ENCODE measurements around the gene MAP3K5.
"Not testable (repeated sequence)": the region's sequence is repeated elsewhere in the genome, so short reads cannot be mapped to it uniquely, and the experiment has no call there.

MAP3K5 gene

DNA sequence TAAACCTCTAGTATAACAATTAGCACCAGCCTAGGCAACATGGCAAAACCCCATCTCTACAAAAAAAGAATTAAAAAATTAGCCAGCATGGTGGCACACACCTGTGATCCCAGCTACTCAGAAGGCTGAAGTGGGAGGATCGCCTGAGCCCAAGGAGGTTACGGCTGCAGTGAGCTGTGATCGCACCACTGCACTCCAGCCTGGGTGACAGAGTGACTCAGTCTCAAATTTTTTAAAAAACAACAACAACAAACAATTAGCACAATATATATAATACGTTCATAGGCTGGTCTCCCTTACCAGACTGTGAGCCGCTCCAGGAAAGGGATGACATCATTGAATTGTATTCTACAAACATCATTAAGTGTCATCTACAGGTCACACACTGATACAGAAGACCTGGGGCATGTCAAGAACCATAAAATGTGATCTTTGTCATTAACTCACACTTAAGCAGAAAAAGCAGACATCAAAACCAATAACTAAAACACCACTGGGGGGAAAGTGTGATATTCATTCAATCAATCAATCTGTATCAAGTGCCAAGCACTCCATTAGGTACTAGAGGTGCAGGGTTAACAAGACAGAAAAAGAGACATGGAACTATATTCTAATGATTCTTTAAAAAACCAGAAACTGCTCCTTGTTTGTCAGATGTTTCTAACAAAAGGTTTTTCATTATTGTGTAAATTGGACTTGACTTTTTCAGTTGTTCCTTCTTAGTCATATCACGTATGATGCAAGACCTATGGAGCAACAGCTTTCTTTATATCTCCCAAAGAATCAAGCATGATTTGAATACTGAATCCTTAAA, 17.8 kb downstream of the MAP3K5 start:
- in situ Hi-C loops (cut with MboI; ENCODE audit: low sequenced_read_pairs): no loop called here

- in situ Hi-C loops (cut with MboI; ENCODE audit: low sequenced_read_pairs): no loop called here
Observed at GRCh38 chr6:136773473-136773796, 18.8 kb downstream of the MAP3K5 start.

GRCh38 chr6:136772685-136773472, 19.4 kb downstream of the MAP3K5 start:
- in situ Hi-C loops (cut with MboI; ENCODE audit: low sequenced_read_pairs): no loop called here

- in situ Hi-C loops (cut with MboI; ENCODE audit: low sequenced_read_pairs): no loop called here
Observed at GRCh38 chr6:136771306-136771705, 21.0 kb downstream of the MAP3K5 start.

DNA sequence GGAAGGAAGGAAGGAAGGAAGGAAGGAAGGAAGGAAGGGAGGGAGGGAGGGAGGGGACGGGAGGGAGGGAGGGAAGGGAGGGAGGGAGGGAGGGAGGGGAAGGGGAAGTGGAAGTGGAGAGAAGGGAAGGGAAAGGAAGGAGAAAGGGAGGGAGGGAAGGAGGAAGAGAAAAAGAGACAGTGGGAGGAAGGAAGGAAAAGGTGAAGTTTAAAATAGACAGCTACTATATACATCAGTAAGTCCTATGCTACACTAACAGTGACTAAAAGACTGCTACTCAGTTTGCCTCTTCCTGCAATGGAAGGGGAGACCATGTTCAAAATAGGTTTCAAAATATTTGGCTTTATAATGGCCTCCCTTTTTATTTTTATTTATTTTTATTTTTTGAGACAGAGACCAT, 22.5 kb downstream of the MAP3K5 start:
- in situ Hi-C loops (cut with MboI; ENCODE audit: low sequenced_read_pairs): no loop called here

- in situ Hi-C loops (cut with MboI; ENCODE audit: low sequenced_read_pairs): no loop called here
Observed at GRCh38 chr6:136769124-136769523, 23.2 kb downstream of the MAP3K5 start.

GRCh38 chr6:136767570-136768309, 24.5 kb downstream of the MAP3K5 start:
- in situ Hi-C loops (cut with MboI; ENCODE audit: low sequenced_read_pairs): no loop called here

- in situ Hi-C loops (cut with MboI; ENCODE audit: low sequenced_read_pairs): no loop called here
Observed at GRCh38 chr6:136767103-136767502, 25.2 kb downstream of the MAP3K5 start.

GRCh38 chr6:136766274-136766673, 26.0 kb downstream of the MAP3K5 start:
- in situ Hi-C loops (cut with MboI; ENCODE audit: low sequenced_read_pairs): no loop called here

GRCh38 chr6:136764517-136764993, 27.7 kb downstream of the MAP3K5 start:
- in situ Hi-C loops (cut with MboI; ENCODE audit: low sequenced_read_pairs): no loop called here

GRCh38 chr6:136763716-136764516, 28.4 kb downstream of the MAP3K5 start:
- in situ Hi-C loops (cut with MboI; ENCODE audit: low sequenced_read_pairs): no loop called here

DNA sequence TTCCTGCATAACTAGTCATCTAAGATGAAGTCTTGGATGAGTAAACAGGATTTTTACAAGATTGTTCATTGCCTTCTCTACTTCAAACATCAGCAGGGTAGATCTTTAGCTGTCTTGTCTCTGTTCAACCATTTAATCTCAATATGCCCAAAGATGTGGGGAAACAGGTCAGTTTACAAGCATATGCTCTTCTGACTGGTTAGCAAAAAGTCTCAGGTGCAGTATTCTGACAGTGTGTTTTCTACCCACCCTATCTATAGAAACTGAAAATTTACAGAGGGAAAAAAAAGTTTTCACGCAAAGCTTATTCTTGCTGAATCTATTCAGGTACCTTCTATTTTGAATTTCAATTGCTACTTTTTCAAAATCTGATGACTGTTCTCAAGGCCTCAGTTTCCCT, 29.0 kb downstream of the MAP3K5 start:
- in situ Hi-C loops (cut with MboI; ENCODE audit: low sequenced_read_pairs): no loop called here

GRCh38 chr6:136762022-136762975, 30.0 kb downstream of the MAP3K5 start:
- in situ Hi-C loops (cut with MboI; ENCODE audit: low sequenced_read_pairs): no loop called here

DNA sequence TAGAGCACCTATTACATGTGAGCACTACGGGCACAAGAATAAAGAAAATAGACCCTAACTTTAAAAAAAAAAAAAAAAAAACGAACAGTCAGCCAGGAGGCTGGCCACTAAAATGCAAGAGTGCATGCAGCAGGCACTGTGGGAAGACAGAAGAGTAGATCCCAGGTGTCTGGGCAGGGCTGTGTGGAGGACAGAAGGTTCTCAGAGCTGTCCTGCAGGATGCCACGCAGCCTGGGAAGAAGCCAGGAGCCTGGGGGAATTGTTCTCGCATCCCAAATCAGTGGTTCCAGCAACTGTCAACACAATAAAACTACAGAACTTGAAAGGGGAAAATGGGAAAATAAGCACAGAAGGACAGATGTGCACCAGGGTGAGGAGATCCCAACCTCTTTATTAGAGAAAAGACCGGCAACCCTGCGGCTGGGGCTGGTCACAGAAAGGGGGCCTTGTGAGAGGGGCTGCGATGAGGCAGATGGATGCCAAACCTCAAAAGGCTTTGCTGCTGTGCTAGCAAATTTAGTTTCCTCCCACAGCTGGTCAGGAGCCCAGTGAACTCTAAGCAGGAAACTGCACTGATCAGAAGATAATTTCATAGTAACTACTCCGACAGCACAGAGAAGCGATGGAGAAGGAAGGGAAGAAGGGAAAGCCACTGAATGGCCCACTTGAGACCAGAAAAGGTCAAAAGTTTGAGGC, 30.9 kb downstream of the MAP3K5 start:
- in situ Hi-C loops (cut with MboI; ENCODE audit: low sequenced_read_pairs): no loop called here

GRCh38 chr6:136760781-136761180, 31.5 kb downstream of the MAP3K5 start:
- in situ Hi-C loops (cut with MboI; ENCODE audit: low sequenced_read_pairs): not testable (repeated sequence)

DNA sequence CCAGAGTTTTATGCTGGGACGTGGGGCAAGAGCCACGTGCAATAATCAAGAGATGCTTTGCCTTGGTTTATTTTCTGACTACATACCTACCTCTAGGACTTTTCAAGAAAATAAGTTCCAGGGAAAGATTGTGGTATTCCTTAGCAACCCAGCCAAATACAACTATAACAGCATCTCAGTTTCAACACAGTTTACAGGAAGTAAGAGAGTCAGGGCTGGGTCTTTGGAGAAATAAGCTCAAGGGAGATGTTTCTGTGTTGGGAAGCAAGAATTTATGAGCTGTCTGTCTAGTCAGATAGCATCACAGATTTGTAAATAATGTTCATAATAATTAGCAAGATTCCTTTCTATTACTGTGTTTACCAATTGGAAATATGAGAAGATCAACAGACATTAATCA, 35.1 kb downstream of the MAP3K5 start:
- in situ Hi-C loops (cut with MboI; ENCODE audit: low sequenced_read_pairs): no loop called here

- in situ Hi-C loops (cut with MboI; ENCODE audit: low sequenced_read_pairs): no loop called here
Observed at GRCh38 chr6:136754820-136755219, 37.5 kb downstream of the MAP3K5 start.

GRCh38 chr6:136753624-136754023, 38.7 kb downstream of the MAP3K5 start:
- in situ Hi-C loops (cut with MboI; ENCODE audit: low sequenced_read_pairs): no loop called here

DNA sequence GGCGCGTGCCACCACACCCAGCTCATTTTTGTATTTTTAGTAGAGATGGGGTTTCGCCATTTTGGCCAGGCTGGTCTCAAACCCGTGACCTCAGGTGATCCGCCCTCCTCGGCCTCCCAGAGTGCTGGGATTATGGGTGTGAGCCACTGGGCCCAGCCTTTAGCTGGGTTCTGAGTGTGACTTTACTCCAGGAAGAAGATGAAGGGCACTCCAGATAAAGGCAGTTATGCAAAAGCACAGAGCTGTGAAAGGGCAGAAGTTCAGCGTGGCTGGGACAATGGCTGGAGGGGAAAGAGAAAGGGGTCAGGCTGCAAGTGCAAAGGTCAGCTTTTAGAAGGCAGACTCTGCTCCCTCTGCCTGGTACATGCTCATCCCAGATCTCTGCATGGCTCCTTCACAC, 39.7 kb downstream of the MAP3K5 start:
- in situ Hi-C loops (cut with MboI; ENCODE audit: low sequenced_read_pairs): no loop called here
